C4-2B (cell line): ENCODE data around the gene RILPL1.

Source experiments
- CTCF ChIP-seq: fragments of 450-650 bp; conservative IDR thresholded peaks from 2 replicates; pipeline ENCODE4 v1.5.1; 2017; ENCODE audit warnings: mild to moderate bottlenecking
- ZFX ChIP-seq: fragments of 450-650 bp; IDR thresholded peaks from 2 replicates; pipeline ENCODE4 v1.6.1; 2017

GRCh38 chr12:123519141-123520001 is 14.1 kb downstream of the RILPL1 start:
- TF ChIP-seq CTCF (no peak), ZFX (no peak)
